Activated CD4-positive, CD25-positive, alpha-beta regulatory T cell treated with anti-CD3 and anti-CD28 coated beads, Interleukin-2, amount 50 U/mL, for 16 hours (primary cell): ENCODE data around the gene NSMCE1.
"Not testable (repeated sequence)": the region's sequence is repeated elsewhere in the genome, so short reads cannot be mapped to it uniquely, and the experiment has no call there.

Experiments
- DNase-seq: peaks from one replicate; pipeline ENCODE4 v3.0.0-alpha.2; 2020; ENCODE audit warnings: low read depth, low spot score

Gene NSMCE1

DNA sequence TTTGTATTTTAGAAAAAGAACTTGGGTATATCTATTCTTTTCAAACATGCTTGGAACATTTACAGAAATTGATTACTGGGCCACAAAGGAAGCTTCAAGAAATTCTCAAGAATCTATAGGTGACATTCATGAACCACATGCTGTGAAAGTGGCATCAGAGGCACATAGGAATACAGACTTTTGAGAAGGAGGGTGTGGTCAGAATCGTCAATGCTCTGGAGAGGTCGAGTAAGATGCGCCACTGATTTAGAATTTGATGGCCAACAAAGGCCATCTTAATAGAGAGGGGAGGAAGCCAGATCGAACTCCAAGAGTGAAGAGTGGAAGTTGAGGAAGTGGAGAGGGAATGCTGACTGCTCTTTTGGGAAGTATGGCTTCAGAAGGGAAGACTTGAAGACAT is 3.5 kb upstream of the NSMCE1 start:
- no peak for DNase-seq

DNA sequence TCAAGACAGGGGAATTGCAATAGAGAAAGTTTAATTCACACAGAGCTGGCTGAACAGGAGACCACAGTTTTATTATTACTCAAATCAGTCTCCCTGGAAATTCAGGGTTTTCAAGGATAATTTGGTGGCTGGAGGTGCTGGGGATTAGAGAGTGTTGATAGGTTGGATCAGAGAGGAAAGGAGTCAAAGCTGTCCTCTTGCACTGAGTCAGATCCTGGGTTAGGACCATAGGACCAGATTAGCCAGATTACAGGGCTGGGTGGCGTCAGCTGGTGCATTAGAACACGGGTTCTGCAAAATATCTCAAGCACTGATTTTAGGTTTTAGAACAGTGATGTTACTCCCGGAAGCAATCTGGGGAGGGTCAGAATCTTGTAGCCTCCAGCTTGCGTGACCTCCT is 1.8 kb upstream of the NSMCE1 start:
- no peak for DNase-seq

DNA sequence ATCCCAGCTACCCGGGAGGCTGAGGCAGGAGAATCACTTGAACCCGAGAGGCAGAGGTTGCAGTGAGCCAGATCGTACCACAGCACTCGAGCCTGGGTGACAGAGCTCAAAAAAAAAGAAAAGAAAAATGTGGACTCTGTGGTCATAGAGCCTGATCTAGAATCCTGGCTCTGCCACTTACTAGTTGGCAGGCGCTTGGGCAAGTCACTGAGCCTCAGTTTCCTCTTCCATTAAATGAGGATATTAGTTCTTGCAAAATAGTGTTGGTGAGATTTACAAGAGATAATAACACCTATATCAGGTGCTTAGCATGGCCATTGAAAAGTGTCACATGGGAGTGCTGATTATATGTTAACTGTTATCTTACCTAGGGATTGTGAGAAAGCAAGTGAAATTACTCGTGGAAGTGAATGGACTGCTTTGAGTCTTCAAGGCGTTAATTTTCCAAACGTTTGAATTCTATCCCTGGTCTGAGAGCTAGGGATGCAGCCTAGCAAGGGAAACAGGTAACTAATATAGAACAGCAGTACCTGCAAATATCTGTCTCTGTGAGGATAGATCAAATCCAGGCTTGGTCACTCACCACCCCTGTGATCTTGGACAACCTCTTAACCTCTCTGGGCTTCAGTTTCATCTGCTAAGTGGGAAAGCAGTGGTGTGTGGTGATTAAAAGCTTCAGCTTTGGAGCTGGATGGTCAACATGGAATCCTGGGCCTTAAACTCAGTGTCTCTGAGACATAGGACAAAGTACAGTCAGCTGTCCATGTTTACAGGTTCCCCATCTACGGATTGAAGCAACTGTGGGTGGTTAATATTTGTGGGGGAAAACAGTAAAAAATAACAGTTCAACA is 953 bp upstream of the NSMCE1 start:
- no peak for DNase-seq

DNA sequence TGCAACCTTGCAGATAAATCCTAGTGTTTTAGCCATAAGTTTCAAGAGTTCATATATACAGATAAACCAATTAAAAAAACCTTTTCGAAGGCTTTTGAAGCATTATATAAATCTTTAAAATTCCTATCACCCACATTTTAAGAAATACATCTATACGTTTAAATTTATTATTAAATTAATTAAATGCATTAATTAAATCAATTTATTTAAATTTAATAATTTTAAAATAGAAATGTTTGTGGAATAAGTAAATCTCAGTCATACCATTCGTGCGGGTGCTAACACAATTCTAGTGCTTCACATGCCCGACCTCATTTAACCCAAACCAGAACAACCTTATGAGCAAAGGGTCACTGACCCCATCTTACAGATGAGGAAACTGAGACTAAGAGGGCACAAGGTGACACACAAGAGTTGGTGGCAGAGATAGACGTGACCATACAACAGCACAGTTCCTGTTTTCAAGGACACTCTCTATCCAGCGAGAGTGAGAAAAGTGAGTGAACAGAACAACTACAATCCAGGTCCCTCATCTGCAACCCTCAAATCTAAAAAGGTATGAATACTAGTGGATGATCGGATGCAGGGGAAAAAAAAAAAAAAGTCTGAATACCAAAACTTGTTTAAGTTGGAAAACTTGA is 1.4 kb downstream of the NSMCE1 start:
- no peak for DNase-seq

DNA sequence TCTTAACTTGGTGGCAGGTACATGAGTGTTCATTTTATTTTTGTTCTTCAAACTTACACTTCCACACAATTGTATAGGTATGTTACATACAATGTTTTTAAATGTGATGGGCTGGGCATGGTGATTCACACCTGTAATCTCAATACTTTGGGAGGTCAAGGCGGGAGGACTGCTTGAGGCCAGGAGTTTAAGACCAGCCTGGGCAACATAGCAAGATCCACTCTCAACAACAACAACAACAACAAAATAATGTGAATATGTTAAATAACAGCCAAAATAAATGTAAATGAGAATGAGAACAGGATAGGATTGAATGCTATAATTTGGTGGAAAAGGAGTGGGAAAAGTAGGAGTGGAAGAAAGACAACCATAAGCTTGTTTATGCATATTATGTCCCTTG is 2.6 kb downstream of the NSMCE1 start:
- DNase-seq = no peak

DNA sequence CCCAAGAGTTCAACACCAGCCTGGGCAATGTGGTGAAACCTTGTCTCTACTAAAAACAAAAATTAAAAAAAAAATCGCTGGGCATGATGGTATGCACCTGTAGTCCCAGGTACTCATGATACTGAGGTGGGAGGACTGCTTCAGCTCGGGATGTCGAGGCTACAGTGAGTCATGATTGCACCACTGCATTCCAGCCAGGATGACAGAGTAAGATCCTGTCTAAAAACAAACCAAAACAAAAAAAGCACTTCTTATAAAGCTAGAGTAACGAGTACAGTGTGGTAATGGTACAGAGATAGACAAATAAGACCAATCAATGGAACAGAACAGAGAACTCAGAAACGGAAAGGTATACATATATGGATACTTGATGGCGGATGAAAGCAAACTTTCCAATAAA is 4.4 kb downstream of the NSMCE1 start:
- no peak for DNase-seq

DNA sequence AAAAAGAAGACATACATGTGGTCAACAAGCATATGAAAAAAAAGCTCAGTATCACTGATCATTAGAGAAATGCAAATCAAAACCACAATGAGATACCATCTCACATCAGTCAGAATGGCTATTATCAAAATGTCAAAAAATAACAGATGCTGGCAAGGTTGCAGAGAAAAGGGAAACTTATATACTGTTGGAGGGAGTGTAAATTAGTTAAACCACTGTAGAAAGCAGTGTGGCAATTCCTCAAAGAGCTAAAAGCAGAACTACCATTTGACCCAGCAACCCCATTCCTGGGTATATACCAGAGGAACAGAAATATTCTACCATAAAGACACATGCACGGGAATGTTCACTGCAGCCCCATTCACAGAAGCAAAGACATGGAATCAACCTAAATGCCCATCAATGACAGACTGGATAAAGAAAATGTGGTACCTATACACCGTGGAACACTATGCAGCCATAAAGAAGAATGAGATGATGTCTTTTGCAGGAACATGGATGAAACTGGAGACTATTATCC is 5.6 kb downstream of the NSMCE1 start:
- DNase-seq = not testable (repeated sequence)

DNA sequence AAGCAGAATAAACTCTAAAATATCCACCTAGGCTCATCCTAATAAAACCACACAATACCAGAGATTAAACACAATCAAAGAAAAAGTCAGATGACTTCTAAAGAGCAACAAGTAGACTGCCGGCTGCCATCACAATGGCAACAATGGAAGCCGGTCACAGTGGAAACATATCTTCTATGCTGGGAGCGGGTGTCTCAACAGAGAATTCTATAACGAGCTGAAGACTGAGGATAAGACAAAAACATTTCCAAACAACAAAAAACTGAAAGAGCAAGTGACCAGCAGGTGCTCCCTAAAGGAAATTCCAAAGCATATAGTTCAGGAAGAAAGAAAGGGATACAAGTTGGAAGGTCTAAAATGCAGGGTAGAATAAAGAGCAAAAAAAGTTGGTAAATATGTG is 8.9 kb downstream of the NSMCE1 start:
- DNase-seq = no peak

DNA sequence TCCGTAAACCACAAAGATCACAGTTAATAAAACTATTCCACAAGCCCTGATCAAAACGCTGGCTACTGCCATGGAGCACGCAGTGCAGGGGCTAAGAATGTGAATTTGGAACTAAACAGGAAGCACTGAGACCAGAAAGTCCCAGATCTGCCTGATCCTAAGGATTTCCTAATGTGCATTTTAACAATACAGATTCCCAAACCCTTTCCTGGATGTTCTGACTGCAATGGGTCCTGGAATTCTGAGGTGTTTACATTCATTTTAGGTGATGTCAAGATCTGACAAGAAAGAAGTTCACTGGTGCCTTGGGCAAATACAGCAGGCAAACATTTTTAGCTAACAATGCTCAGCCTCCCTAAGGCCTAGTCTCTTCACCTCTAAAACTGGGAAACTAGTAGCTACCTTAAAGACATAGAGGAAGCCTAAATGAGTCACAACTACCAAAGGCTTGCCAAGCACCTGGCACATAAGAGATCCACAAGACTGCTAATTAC is 10.3 kb downstream of the NSMCE1 start:
- no peak for DNase-seq

DNA sequence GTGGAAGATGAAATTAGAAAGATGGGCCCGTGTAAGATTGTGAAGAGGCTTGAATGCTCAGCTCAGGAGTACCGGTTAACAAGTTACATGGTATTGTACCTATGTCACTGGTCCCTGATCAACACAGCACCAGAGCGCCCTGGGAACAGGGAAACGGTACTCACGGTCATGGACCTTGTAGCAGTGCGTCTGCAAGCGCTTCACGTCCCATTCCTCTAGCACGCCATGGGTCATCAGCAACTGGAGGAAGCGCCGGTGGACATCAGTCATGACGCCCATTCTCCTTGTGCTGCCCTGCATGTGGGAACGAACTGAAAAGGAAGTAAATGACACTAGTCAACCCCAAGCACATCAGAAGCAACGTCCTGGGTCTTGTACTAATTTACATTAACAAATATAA is 11.3 kb downstream of the NSMCE1 start:
- no peak for DNase-seq

DNA sequence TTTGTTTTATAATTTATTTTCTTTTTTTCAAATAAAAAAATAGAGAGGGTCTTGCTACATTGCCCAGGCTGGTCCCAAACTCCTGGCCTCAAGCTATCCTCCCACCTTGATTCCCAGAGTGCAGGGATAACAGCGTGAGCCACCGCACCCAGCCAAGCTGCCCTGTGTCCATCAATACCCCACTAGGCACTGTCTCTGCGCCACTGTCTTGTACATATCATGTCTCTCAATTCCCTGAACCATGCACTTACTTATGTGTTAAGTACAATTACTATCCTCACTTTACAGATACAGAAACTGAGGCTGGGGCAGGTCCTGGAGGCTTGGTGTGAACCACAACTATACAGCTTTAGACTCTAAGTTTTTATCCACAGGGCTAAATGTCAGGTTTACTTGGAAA is 11.7 kb downstream of the NSMCE1 start:
- DNase-seq = no peak

DNA sequence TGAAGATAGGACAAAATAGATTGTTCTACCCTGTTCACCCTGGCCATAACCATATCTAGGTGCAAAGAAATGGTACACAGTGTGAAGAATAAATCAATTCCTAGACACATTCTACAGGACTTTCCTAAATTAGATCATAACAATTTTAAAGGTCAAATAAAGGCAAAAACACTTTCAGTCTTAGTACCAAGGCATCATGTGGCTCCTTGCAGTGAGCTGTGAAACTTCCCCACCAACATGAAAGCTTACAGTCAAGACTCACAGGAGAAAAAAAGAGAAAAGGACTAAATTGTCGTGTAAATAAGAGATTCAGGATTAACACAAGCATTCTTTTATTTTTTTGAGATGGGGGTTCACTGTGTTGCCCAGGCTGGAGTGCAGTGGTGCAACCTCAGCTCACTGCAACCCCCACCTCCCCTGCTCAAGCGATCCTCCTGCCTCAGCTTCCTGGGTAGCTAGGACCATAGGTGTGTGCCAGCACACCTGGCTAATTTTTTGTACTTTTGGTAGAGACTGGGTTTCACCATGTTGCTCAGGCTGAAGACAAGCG is 14.2 kb downstream of the NSMCE1 start:
- no peak for DNase-seq

DNA sequence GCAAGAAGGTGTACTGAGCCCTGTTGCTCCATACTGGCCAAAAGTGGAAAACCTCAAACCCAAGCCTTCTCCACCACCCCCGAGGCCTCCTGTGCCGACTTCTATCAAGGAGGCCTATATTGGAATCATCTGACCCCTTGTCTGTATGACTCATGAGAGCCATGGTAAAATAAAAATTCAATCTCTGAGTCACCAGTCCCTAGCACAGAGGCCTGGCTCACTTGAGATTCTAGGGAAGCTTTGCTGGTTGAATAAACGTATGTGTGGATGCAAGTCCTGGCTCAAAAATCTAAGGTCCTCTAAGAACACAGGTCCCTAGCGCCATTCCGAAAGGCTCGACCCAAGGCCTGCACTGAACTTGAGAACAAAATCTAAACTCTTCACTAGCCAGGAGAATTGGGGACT is 15.0 kb downstream of the NSMCE1 start:
- no peak for DNase-seq

DNA sequence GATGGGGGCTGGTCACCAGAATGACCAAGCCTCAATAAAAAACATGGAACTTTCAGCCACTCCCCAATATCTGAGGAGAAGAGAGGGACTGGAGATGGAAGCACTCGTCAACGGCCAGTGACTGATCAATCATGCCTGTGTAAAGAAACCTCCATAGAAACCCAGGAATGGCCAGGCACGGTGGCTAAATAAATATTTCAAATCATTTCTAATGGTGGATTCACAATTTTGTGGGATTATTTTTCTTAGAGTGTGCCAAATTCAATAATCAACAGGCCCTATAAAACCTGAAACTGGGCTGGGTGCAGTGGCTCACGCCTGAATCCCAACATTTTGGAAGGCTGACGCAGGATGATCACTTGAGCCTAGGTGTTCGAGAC is 16.4 kb downstream of the NSMCE1 start:
- no peak for DNase-seq

DNA sequence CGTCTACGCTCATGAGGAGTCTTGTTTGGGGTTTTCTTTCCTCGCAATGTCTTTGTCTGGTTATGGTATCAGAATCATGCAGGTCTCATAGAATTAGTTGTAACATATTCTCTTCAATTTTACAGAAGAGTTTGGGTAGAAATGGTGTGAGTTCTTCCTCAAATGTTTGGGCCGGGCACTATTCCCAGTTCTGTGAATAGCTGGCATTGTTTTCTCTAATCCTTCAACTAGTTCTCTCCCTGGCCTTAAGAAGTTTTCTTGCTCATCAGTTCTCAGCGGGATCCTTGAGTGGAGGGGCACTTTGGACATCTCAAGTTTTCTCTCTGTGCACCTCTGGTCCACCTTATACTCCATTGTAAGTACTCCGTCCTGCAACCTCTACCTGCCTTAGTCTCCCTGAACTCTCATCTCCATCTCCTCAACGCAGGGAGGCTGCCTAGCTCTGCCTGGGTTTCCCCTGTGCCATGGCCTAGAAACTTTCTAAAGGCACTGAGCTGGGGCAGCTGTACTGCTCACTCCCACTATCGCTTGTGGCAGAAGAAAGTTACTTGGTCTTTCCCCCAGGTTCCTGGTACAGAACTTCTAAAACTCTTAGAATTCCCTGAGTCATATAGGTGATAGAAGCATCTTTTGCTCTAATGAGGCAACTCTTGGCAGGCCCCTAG is 16.9 kb downstream of the NSMCE1 start:
- DNase-seq = no peak

DNA sequence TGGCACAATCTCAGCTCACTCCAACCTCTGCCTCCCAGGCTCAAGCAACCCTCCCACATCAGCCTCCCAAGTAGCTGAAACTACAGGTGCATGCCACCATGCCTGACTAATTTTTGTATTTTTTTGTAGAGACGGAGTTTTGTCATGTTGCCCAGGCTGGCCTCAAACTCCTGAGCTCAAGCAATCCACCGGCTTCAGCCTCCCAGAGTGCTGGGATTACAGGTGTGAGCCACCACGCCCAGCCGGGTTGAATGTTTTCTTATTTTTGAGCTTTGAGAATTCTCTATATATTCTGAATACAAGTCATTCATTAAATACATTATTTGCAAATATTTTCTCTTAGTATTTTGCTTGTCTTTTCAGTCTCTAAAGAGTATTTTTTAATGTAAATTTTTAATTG is 19.7 kb downstream of the NSMCE1 start:
- not testable (repeated sequence) for DNase-seq

DNA sequence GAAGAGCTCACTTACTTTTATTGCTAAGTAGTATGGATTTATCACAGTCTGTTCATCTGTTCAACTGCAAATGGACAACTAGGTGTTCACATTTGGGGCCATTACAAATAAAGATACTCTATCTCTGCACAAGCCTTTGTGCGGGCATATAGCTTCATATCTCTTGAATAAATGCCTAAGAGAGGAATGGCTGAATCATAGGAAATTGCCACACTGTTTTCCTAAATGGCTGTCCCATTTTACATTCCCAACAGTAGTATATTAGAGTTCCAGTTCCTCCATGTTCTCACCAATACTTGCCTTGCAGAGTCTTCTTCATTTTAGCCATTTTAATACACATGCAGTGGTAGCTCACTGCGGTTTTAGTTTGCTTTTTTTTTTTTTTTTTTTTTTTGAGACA is 20.5 kb downstream of the NSMCE1 start:
- no peak for DNase-seq

DNA sequence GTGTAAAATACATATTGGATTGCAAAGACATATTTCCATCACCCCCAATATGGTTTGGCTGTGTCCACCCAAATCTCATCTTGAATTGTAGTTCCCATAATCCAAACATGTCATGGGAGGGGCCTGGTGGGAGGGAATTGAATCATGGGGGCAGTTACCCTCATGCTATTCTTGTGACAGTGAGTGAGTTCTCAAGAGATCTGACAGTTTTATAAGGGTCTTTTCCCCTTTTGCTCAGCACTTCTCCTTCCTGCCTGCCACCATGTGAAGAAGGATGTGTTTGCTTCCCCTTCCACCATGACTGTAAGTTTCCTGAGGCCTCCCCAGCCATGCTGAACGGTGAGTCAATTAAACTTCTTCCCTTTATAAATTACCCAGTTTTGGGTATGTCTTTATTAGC is 21.5 kb downstream of the NSMCE1 start:
- not testable (repeated sequence) for DNase-seq

DNA sequence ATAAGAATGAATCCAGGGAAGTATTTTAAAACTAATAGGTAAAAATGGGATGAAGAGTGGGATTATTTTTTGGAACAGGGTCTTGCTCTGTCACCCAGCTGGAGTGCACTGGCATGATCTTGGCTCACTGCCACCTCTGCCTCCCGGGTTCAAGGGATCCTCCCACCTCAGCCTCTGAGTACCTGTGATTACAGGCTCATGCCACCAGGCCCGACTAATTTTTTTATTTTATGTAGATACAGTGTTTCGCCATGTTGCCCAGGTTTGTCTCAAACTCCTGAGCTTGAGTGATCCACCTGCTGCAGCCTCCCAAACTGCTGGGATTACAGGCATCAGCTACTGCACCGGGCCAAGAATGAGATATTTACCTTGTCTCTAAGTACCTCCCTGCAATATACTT is 22.1 kb downstream of the NSMCE1 start:
- DNase-seq = no peak

DNA sequence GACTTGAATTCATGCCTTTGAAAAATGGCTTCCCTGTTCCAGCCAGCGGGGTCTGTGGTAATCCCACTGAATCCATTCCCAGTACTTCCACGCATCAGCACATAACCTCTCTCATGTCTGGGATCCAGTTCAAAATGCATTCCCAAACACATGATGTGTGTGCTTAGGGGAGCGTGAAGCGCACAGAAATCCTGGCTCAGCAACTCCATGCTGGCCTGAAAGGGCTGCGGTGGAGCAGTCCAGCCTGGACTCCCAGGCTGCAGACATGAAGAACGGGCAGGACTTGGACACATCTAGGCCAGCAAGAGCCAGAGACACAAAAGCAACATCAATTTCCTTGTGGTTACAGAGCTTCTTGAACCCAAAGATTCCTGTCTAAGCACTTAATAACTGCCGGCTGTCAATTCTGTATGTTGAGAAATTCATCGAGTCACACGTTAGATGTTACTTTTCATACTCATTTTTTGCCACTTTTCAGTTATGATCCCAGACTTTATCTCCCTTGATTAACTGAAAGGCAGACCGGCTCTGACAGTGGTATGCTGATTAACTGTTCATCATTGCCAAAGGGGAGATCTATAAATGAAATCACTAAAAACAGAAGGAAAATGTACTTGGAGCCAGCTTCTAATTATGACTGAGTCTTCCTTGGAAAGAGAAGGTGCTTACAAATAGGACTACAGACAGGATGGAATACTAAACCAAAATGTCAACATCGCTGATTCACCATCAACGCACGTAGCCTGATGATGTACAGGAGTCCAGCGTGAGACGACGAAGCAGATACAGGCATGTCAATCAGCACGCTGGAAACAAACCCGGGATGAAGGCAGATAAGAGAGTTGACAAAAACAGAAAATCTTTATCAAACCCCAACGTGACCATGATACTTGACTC is 23.0 kb downstream of the NSMCE1 start:
- no peak for DNase-seq

DNA sequence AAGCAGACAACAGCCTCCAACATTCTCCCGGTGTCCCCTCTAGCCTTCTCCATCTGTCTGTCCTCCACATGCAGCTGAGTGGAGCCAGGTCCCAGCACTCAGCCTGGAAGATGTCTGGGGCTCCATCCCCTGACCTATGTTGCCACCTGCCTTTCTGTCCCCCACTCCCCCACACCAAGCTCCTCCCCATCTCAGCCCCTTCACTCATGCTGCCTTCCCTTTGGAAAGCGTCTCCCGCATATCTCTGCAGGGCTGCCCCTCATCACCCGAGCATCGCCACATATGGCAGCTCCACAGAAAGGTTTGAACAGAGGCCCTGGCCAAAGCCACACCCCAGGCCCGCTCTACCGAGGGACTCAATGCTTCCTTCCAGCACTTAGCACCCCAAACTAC is 24.2 kb downstream of the NSMCE1 start:
- DNase-seq = no peak
